A549 (cell line): ENCODE measurements around the gene NPY4R2. TPM values are rescaled to one million over a fixed set of nuclear protein-coding genes. Genes with fewer than 3 reads are reported as not detected.
"Not testable (repeated sequence)": the region's sequence is repeated elsewhere in the genome, so short reads cannot be mapped to it uniquely, and the experiment has no call there.

Source experiments
- ATAC-seq, 2 experiments: fragments of 200-7000 bp in 1 of 2; fragments of >200 bp in 1 of 2; cut with Nextera tagmentation in 1 of 2; cut with Tn5 transposase in 1 of 2; 3 replicates each; pipeline versions ENCODE4 v1.8.0 to v1.9.1; 2018 to 2020; ENCODE audit warnings: mild to moderate bottlenecking in 1 of 2, moderate library complexity in 1 of 2
- CTCF ChIA-PET: fragments of 300-600 bp; sonication (Branson Sonifier 250); formaldehyde crosslinking; extraction: SDS; loops from one replicate; lab custom pipeline; 2021; ENCODE audit warnings: antibody characterized with exemption, inconsistent platforms; lab: Yijun Ruan, JAX
- POLR2A ChIA-PET: fragments of 350-600 bp; formaldehyde crosslinking; extraction: SDS; loops from one replicate; lab custom pipeline; 2021; ENCODE audit warnings: antibody characterized with exemption, inconsistent platforms; lab: Yijun Ruan, JAX
- DNase-seq, 2 experiments: peaks; one replicate each; pipeline versions ENCODE4 v3.0.0 to v3.0.0-alpha.2; 2011 to 2016; ENCODE audit warnings: low read depth in 1 of 2, low spot score in 1 of 2
- FAIRE-seq: peaks from 2 replicates; lab custom pipeline; 2011; peaks lifted over from hg19 to GRCh38; lab: Jason Lieb, UNC
- H3K27ac ChIP-seq, 2 experiments: fragments of >200 bp; sonication (Bioruptor Twin); formaldehyde crosslinking; 3 replicates each; pipeline ENCODE4 v1.5.1; 2016 to 2017
- H3K4me1 ChIP-seq: fragments of >200 bp; sonication (Bioruptor Twin); formaldehyde crosslinking; 3 replicates; pipeline ENCODE4 v1.6.1; 2016
- H3K4me2 ChIP-seq: fragments of >200 bp; sonication (Bioruptor Twin); formaldehyde crosslinking; 3 replicates; pipeline ENCODE4 v1.6.1; 2016
- H3K4me3 ChIP-seq: fragments of >200 bp; sonication (Bioruptor Twin); formaldehyde crosslinking; 3 replicates; pipeline ENCODE4 v1.5.1; 2016
- H3K9me3 ChIP-seq: fragments of >200 bp; sonication (Bioruptor Twin); formaldehyde crosslinking; 3 replicates; pipeline ENCODE4 v1.6.1; 2016
- whole genome bisulfite sequencing: methylation state at CpG from one replicate; pipeline ENCODE4 v1.1.6; 2017; ENCODE audit errors: missing lambda C conversion rate; 5-methylcytosine and 5-hydroxymethylcytosine counted together
- polyA plus RNA-seq, 4 experiments: library from polyadenylated mRNA; depleted of rRNA in 3 of 4; stranded (reverse); fragments of >200 nt; fragmentation: RNase III in 1 of 4; extraction: RNeasy Plus Mini Kit Qiagen cat#74134 plus additional on column Dnase treatment in 1 of 4; gene quantifications; 2 replicates in 3 of 4; 3 replicates in 1 of 4; pipeline ENCODE4 v1.2.3, GENCODE V29; 2011 to 2017

The NPY4R2 gene
- polyA plus RNA-seq, 2 of the 4 experiments (the other 2 are of a cell fraction): 30.0 to 33.1 TPM

- ATAC-seq: peak; percentile 54 to 57
- DNase-seq, POLR2A ChIA-PET, H3K27ac ChIP-seq, H3K4me3 ChIP-seq, CTCF ChIA-PET, H3K4me1 ChIP-seq, H3K9me3 ChIP-seq, FAIRE-seq, H3K4me2 ChIP-seq: not testable (repeated sequence)
- no CpG with 5 or more reads among the region's 9 CpGs for WGBS
These were observed 8.9 kb downstream of the NPY4R2 start for GRCh38 chr10:47927147-47927916.

GRCh38 chr10:47928225-47928624 lies 9.8 kb downstream of the NPY4R2 start:
- H3K9me3 ChIP-seq, POLR2A ChIA-PET, CTCF ChIA-PET, DNase-seq, FAIRE-seq, H3K4me2 ChIP-seq, H3K4me3 ChIP-seq, H3K27ac ChIP-seq, H3K4me1 ChIP-seq: not testable (repeated sequence)
- no CpG with 5 or more reads among the region's 2 CpGs for WGBS
- ATAC-seq: peak; percentile 52 to 57

- DNase-seq, FAIRE-seq, POLR2A ChIA-PET, CTCF ChIA-PET, ATAC-seq, H3K4me1 ChIP-seq, H3K9me3 ChIP-seq, H3K4me2 ChIP-seq, H3K27ac ChIP-seq, H3K4me3 ChIP-seq: not testable (repeated sequence)
- WGBS: no CpG with 5 or more reads among the region's 1 CpG
These were observed 14.4 kb downstream of the NPY4R2 start for GRCh38 chr10:47932824-47933223.

- no CpG with 5 or more reads among the region's 6 CpGs for WGBS
- ATAC-seq: not testable (repeated sequence)
These were observed 15.0 kb downstream of the NPY4R2 start for GRCh38 chr10:47933462-47933861.

GRCh38 chr10:47936772-47937228 lies 18.3 kb downstream of the NPY4R2 start:
- Histone ChIP-seq H3K27ac (peak overlapping the region; percentile 51 to 54; a peak in 3 of 6 replicates), H3K4me1 (peaks cover 10% of the 10 kb centered on the region)
- H3K4me2 ChIP-seq, H3K4me3 ChIP-seq, POLR2A ChIA-PET, FAIRE-seq, CTCF ChIA-PET, H3K9me3 ChIP-seq, DNase-seq: not testable (repeated sequence)
- WGBS: 62% methylated on average over 7 of the region's 8 CpGs
- peak; percentile 8 to 69; a peak in 3 of 6 replicates for ATAC-seq

More at GRCh38 chr10:47933462-47933861, 15.0 kb downstream of the NPY4R2 start:
- FAIRE-seq, DNase-seq, H3K4me3 ChIP-seq, H3K27ac ChIP-seq, H3K4me1 ChIP-seq, POLR2A ChIA-PET, H3K9me3 ChIP-seq, H3K4me2 ChIP-seq, CTCF ChIA-PET: not testable (repeated sequence)

GRCh38 chr10:47937634-47938033 lies 19.2 kb downstream of the NPY4R2 start:
- DNase-seq, H3K27ac ChIP-seq, H3K4me2 ChIP-seq, H3K4me3 ChIP-seq, H3K9me3 ChIP-seq, FAIRE-seq, POLR2A ChIA-PET, CTCF ChIA-PET, ATAC-seq: not testable (repeated sequence)
- H3K4me1 ChIP-seq: peaks cover 18% of the 10 kb centered on the region
- no CpG with 5 or more reads among the region's 3 CpGs for WGBS

- POLR2A ChIA-PET, H3K4me3 ChIP-seq, FAIRE-seq, H3K4me2 ChIP-seq, H3K27ac ChIP-seq, H3K9me3 ChIP-seq, DNase-seq, ATAC-seq: not testable (repeated sequence)
- CTCF ChIA-PET: interaction anchor here (0.6 kb wide), 1 partner anchor 1416 kb away, joined by 4 read pairs; no protein-coding TSS in a partner anchor
- no CpG with 5 or more reads among the region's 2 CpGs for WGBS
- peaks cover 18% of the 10 kb centered on the region for H3K4me1 ChIP-seq
These were observed 22.4 kb downstream of the NPY4R2 start for GRCh38 chr10:47940821-47941220.

GRCh38 chr10:47941379-47941778 lies 22.9 kb downstream of the NPY4R2 start:
- H3K4me3 ChIP-seq, FAIRE-seq, CTCF ChIA-PET, H3K9me3 ChIP-seq, DNase-seq, H3K4me2 ChIP-seq, ATAC-seq, POLR2A ChIA-PET: not testable (repeated sequence)
- peak overlapping the region; percentile 51 to 74; a peak in 5 of 6 replicates for H3K27ac ChIP-seq
- H3K4me1 ChIP-seq: peaks cover 18% of the 10 kb centered on the region
- WGBS: 80% methylated on average over 6 of the region's 6 CpGs

- H3K4me3 ChIP-seq, FAIRE-seq, POLR2A ChIA-PET, CTCF ChIA-PET, H3K9me3 ChIP-seq, H3K4me2 ChIP-seq: not testable (repeated sequence)
- ATAC-seq (peak; percentile 30 to 47), DNase-seq (peak in 1 of 2 experiments; percentile 18)
- Histone ChIP-seq H3K27ac (peak overlapping the region; percentile 51 to 74; a peak in 4 of 6 replicates), H3K4me1 (peaks cover 15% of the 10 kb centered on the region; the same call in 2 of the 3 replicates)
- 81% methylated on average over 5 of the region's 8 CpGs for WGBS
These were observed 24.0 kb downstream of the NPY4R2 start for GRCh38 chr10:47942351-47943019.

- 33% methylated on average over 1 of the region's 4 CpGs for WGBS
- peak; percentile 20 to 34; a peak in 5 of 6 replicates for ATAC-seq
- H3K4me1 ChIP-seq: peaks cover 15% of the 10 kb centered on the region; the same call in 2 of the 3 replicates
- H3K9me3 ChIP-seq, CTCF ChIA-PET, FAIRE-seq, DNase-seq, POLR2A ChIA-PET, H3K4me3 ChIP-seq, H3K4me2 ChIP-seq: not testable (repeated sequence)
- peak overlapping the region in 1 of 2 experiments; percentile 60; a peak in 2 of 6 replicates for H3K27ac ChIP-seq
These were observed 24.9 kb downstream of the NPY4R2 start for GRCh38 chr10:47943328-47943727.

- H3K4me3 ChIP-seq, DNase-seq, H3K4me1 ChIP-seq, ATAC-seq, H3K4me2 ChIP-seq, CTCF ChIA-PET, FAIRE-seq, POLR2A ChIA-PET, H3K27ac ChIP-seq, H3K9me3 ChIP-seq: not testable (repeated sequence)
- WGBS: 96% methylated on average over 1 of the region's 1 CpG
These were observed 29.0 kb downstream of the NPY4R2 start for GRCh38 chr10:47947424-47947823.
